Right lobe of liver (tissue), 6 donors: ENCODE data around the gene LRRC71. TPM values are rescaled to one million over a fixed set of nuclear protein-coding genes. Genes with fewer than 3 reads are reported as not detected.

Experiments
- ATAC-seq, 4 donors: fragments of 200-7000 bp; cut with Tn5 transposase; one replicate each; pipeline ENCODE4 v1.9.1; 2020; ENCODE audit warnings: mild to moderate bottlenecking in 4 of 4, moderate library complexity in 4 of 4
- DNase-seq, 3 donors: peaks; one replicate each; pipeline ENCODE4 v3.0.0-alpha.2; 2020
- H3K27ac ChIP-seq, 3 donors: fragments of 200-600 bp; one replicate each; pipeline ENCODE4 v1.8.0; 2022
- H3K27me3 ChIP-seq, 2 donors: fragments of 200-600 bp; one replicate each; pipeline ENCODE4 v1.8.0; 2022
- H3K36me3 ChIP-seq, 4 donors: fragments of 200-600 bp; sonication (generic) in 1 of 4; one replicate each; pipeline versions ENCODE4 v1.5.1 to v1.8.0; 2017 to 2022; ENCODE audit warnings: control low read depth in 1 of 4
- H3K4me1 ChIP-seq, 4 donors: fragments of 200-600 bp; sonication (generic) in 1 of 4; one replicate each; pipeline versions ENCODE4 v1.5.1 to v1.8.0; 2017 to 2022; ENCODE audit warnings: control low read depth in 1 of 4
- H3K4me3 ChIP-seq, 3 donors: fragments of 200-600 bp; one replicate each; pipeline ENCODE4 v1.8.0; 2022
- H3K9me3 ChIP-seq, 4 donors: fragments of 200-600 bp; sonication (generic) in 1 of 4; one replicate each; pipeline versions ENCODE4 v1.5.1 to v1.8.0; 2017 to 2022; ENCODE audit warnings: control low read depth in 1 of 4
- CTCF ChIP-seq, 4 donors: fragments of 200-600 bp in 3 of 4; fragments of 450-650 bp in 1 of 4; IDR thresholded peaks; one replicate each; pipeline versions ENCODE4 v1.5.1 to v1.8.0; 2016 to 2022; ENCODE audit warnings: antibody characterized with exemption in 4 of 4, mild to moderate bottlenecking in 2 of 4
- POLR2A ChIP-seq: fragments of 450-650 bp; IDR thresholded peaks from one replicate; pipeline ENCODE4 v1.6.1; 2017; ENCODE audit warnings: antibody characterized with exemption, mild to moderate bottlenecking
- WGBS: methylation state at CpG from one replicate; pipeline ENCODE4 v1.1.6; 2018; ENCODE audit warnings: low coverage, low lambda C conversion rate; ENCODE audit not compliant: insufficient coverage; ENCODE audit errors: missing lambda C conversion rate; 5-methylcytosine and 5-hydroxymethylcytosine counted together
- intact Hi-C, 2 donors: fragments of 100-400 bp; cut with DNase I; formaldehyde crosslinking; loops; one replicate each; pipeline versions ENCODE4 v1.11.2 to v1.14.1; 2022
- total RNA-seq, 6 experiments: library from RNA; depleted of rRNA in 2 of 6; stranded (reverse); fragments of >200 nt in 2 of 6; fragmentation: NEBNext Ultra II Directional in 3 of 6; extraction: Animal tissue kit (Norgen Biotek cat#: 25700) in 3 of 6; gene quantifications; one replicate each; pipeline versions ENCODE4 v1.1.0 to v1.2.4, GENCODE V29; 2016 to 2023
- donor health status: DM: no; HTN: yes; CAD: no.
- donor health status: DM: no; HTN: no; CAD: no.
- donor health status: DM: no; HTN: no; CAD: no.
- donor health status: DM: no; HTN: yes; CAD: no.
- donor health status: DM: no; HTN: yes; CAD: no.

LRRC71 gene
- total RNA-seq, 6 experiments from 2014 or later: 0.12 to 0.20 TPM; not detected in 4

- Histone ChIP-seq H3K4me3 (no peak overlapping the region), H3K4me1 (no peaks in the 10 kb centered on the region), H3K27me3 (no peaks in the 10 kb centered on the region), H3K27ac (no peak overlapping the region), H3K36me3 (no peaks in the 10 kb centered on the region), H3K9me3 (no peaks in the 10 kb centered on the region)
- TF ChIP-seq POLR2A (no peak), CTCF (IDR thresholded peaks at IDR 0.05) (no peak)
- WGBS: no CpG with 5 or more reads among the region's 5 CpGs
- ATAC-seq (no peak), DNase-seq (no peak)
- intact Hi-C loops: no loop called here
Measured at GRCh38 chr1:156875341-156875615, 45.2 kb upstream of the LRRC71 start.

GRCh38 chr1:156876281-156876680 lies 44.2 kb upstream of the LRRC71 start:
- DNase-seq (no peak), ATAC-seq (no peak)
- H3K27me3 ChIP-seq: no peaks in the 10 kb centered on the region
- H3K9me3 ChIP-seq: no peaks in the 10 kb centered on the region
- H3K4me3 ChIP-seq: no peak overlapping the region
- no peaks in the 10 kb centered on the region for H3K36me3 ChIP-seq
- no peak overlapping the region for H3K27ac ChIP-seq
- no peaks in the 10 kb centered on the region for H3K4me1 ChIP-seq
- TF ChIP-seq CTCF (IDR thresholded peaks at IDR 0.05) (no peak), POLR2A (no peak)
- intact Hi-C loops: no loop called here
- 41% methylated on average over 7 of the region's 21 CpGs for WGBS

GRCh38 chr1:156877433-156878170 lies 42.8 kb upstream of the LRRC71 start:
- no peak for TF ChIP-seq POLR2A
- TF ChIP-seq CTCF (IDR thresholded peaks at IDR 0.05): no peak
- no peaks in the 10 kb centered on the region for H3K4me1 ChIP-seq
- H3K27me3 ChIP-seq: no peaks in the 10 kb centered on the region
- no peaks in the 10 kb centered on the region for H3K36me3 ChIP-seq
- no peaks in the 10 kb centered on the region for H3K9me3 ChIP-seq
- H3K27ac ChIP-seq: no peak overlapping the region
- DNase-seq (no peak), ATAC-seq (no peak)
- H3K4me3 ChIP-seq: no peak overlapping the region
- intact Hi-C loops: no loop called here
- WGBS: 68% methylated on average over 3 of the region's 5 CpGs

GRCh38 chr1:156879876-156880275 lies 40.6 kb upstream of the LRRC71 start:
- H3K4me1 ChIP-seq: no peaks in the 10 kb centered on the region
- intact Hi-C loops: no loop called here

More at GRCh38 chr1:156879876-156880275, 40.6 kb upstream of the LRRC71 start:
- no peaks in the 10 kb centered on the region for H3K27me3 ChIP-seq
- DNase-seq (no peak), ATAC-seq (no peak)
- no peaks in the 10 kb centered on the region for H3K36me3 ChIP-seq
- H3K4me3 ChIP-seq: no peak overlapping the region
- TF ChIP-seq CTCF (IDR thresholded peaks at IDR 0.05) (no peak), POLR2A (no peak)
- no peak overlapping the region for H3K27ac ChIP-seq
- no peaks in the 10 kb centered on the region for H3K9me3 ChIP-seq
- WGBS: 80% methylated on average over 1 of the region's 21 CpGs
